ENCODE measurements around the gene RAPGEF1. TPM values are rescaled to one million over a fixed set of nuclear protein-coding genes. Genes with fewer than 3 reads are reported as not detected.
"Not testable (repeated sequence)": the region's sequence is repeated elsewhere in the genome, so short reads cannot be mapped to it uniquely, and the experiment has no call there.

Gene RAPGEF1
- total RNA-seq, 1 experiment from 2014 or later = 82.0 TPM

- Histone ChIP-seq H3K9me3 (replicated peaks) (no peaks in the 10 kb centered on the region), H3K27ac (no peak overlapping the region), H3K4me3 (no peak overlapping the region), H3K4me1 (peaks cover 6% of the 10 kb centered on the region; the same call in 1 of the 2 replicates), H3K36me3 (peaks cover 4% of the 10 kb centered on the region; the same call in 1 of the 2 replicates), H3K27me3 (no peaks in the 10 kb centered on the region)
- DNase-seq = no peak
Measured at GRCh38 chr9:131712151-131712716, 27.6 kb downstream of the RAPGEF1 start.

DNA sequence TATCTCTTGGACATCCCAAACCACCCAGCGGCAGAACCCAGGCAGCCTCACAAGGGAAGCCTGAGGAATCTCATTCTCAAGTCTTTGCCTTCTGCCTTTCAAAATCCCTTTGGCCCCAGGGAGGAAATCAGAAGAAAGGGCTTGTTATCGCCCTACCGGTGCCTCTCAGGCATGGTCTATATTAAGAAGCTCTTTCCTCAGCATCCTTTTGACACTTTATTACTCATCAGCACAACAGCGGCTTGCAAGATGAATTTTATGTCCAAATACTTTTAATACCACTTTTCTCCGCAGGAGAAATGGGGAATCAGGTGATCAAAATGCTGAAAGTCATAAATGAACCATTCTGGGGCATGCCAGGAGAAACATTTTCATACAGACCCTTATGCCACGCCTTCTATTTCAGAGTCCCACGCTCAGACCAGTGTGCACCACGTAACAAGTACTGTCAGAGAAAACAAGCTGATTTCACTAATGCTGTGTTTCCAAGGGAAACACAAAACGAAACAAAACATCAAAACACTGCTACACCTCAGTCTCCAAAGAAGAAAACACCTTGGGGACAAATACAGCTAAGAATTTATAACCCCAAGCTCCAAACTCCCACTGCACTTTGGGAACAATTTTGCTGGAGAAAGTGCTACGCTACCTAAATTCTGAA lies 30.0 kb downstream of the RAPGEF1 start:
- Histone ChIP-seq H3K9me3 (replicated peaks) (no peaks in the 10 kb centered on the region), H3K36me3 (peaks cover 2% of the 10 kb centered on the region; the same call in 1 of the 2 replicates), H3K27ac (no peak overlapping the region), H3K27me3 (no peaks in the 10 kb centered on the region), H3K4me1 (peaks cover 19% of the 10 kb centered on the region), H3K4me3 (no peak overlapping the region)
- DNase-seq = no peak

- DNase-seq; H3K27me3 ChIP-seq; H3K27ac ChIP-seq; H3K36me3 ChIP-seq; H3K9me3 ChIP-seq (replicated peaks); H3K4me3 ChIP-seq: not testable (repeated sequence)
- peaks cover 26% of the 10 kb centered on the region for H3K4me1 ChIP-seq
Measured at GRCh38 chr9:131709010-131709770, 30.7 kb downstream of the RAPGEF1 start.

GRCh38 chr9:131708226-131709002 lies 31.5 kb downstream of the RAPGEF1 start:
- H3K4me1 ChIP-seq = peaks cover 34% of the 10 kb centered on the region
- DNase-seq = no peak
- no peaks in the 10 kb centered on the region for H3K36me3 ChIP-seq
- H3K9me3 ChIP-seq (replicated peaks) = no peaks in the 10 kb centered on the region
- H3K4me3 ChIP-seq = no peak overlapping the region
- H3K27me3 ChIP-seq = no peaks in the 10 kb centered on the region
- H3K27ac ChIP-seq = no peak overlapping the region

GRCh38 chr9:131707733-131708157 lies 32.1 kb downstream of the RAPGEF1 start:
- no peak for DNase-seq
- Histone ChIP-seq H3K27ac (no peak overlapping the region), H3K4me1 (peaks cover 35% of the 10 kb centered on the region), H3K4me3 (no peak overlapping the region), H3K36me3 (no peaks in the 10 kb centered on the region), H3K9me3 (replicated peaks) (no peaks in the 10 kb centered on the region), H3K27me3 (no peaks in the 10 kb centered on the region)

- Histone ChIP-seq H3K27ac (no peak overlapping the region), H3K27me3 (no peaks in the 10 kb centered on the region), H3K9me3 (replicated peaks) (no peaks in the 10 kb centered on the region), H3K4me3 (no peak overlapping the region), H3K36me3 (no peaks in the 10 kb centered on the region), H3K4me1 (peaks cover 42% of the 10 kb centered on the region)
- DNase-seq = no peak
Measured at GRCh38 chr9:131707050-131707449, 32.8 kb downstream of the RAPGEF1 start.

DNA sequence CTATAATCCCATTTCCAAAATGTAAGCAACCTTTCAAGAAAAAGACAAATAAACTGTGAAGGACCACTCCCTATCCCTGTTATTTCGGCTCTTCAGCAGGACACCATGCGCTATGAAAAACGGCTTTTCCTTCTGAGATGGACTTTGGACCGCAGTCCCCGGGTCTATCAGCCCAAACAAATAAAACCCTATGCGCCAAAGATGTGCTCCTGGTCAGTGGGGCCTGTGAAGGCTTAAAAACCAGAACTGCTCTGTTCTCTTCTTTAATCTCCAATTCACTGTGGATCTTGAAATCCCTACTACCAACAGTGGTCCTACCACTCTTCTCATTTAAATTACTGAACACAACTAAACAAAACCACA lies 33.3 kb downstream of the RAPGEF1 start:
- Histone ChIP-seq H3K27ac (no peak overlapping the region), H3K4me1 (peaks cover 47% of the 10 kb centered on the region), H3K4me3 (no peak overlapping the region), H3K9me3 (replicated peaks) (no peaks in the 10 kb centered on the region), H3K36me3 (no peaks in the 10 kb centered on the region), H3K27me3 (no peaks in the 10 kb centered on the region)
- no peak for DNase-seq

- Histone ChIP-seq H3K4me1 (peaks cover 52% of the 10 kb centered on the region), H3K4me3 (no peak overlapping the region), H3K27me3 (no peaks in the 10 kb centered on the region), H3K9me3 (replicated peaks) (no peaks in the 10 kb centered on the region), H3K36me3 (no peaks in the 10 kb centered on the region), H3K27ac (peak overlapping the region; percentile 62; the same call in 1 of the 2 replicates)
- no peak for DNase-seq
Measured at GRCh38 chr9:131704988-131705387, 34.9 kb downstream of the RAPGEF1 start.

- peak; percentile 90 for DNase-seq
- H3K4me3 ChIP-seq = no peak overlapping the region
Measured at GRCh38 chr9:131704141-131704983, 35.5 kb downstream of the RAPGEF1 start.

DNA sequence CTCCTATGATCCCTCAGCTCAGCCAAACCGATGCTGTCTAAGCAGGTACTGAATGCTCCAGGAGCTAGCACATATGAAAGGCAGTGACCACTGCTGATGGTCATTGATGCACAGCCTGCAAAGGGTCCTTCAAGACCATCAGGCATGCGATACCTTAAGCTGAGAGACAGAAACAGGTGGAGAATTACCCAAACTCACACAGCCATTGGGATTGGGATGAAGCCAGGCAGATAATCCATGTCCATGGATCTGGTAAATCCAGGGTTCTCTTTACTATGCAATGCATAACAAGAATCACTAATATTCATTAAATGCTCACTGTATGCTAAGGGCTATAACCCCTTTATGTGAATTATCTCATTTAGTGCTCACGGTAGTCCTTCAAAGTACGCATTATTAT lies 36.2 kb downstream of the RAPGEF1 start:
- Histone ChIP-seq H3K36me3 (no peaks in the 10 kb centered on the region), H3K4me3 (no peak overlapping the region), H3K27me3 (no peaks in the 10 kb centered on the region), H3K27ac (peak overlapping the region; percentile 62), H3K9me3 (replicated peaks) (no peaks in the 10 kb centered on the region), H3K4me1 (peaks cover 62% of the 10 kb centered on the region)
- DNase-seq = peak; percentile 45 to 84

More at GRCh38 chr9:131704141-131704983, 35.5 kb downstream of the RAPGEF1 start:
- no peaks in the 10 kb centered on the region for H3K9me3 ChIP-seq (replicated peaks)
- H3K4me1 ChIP-seq = peaks cover 56% of the 10 kb centered on the region
- H3K27ac ChIP-seq = peak overlapping the region; percentile 62
- H3K27me3 ChIP-seq = no peaks in the 10 kb centered on the region
- H3K36me3 ChIP-seq = no peaks in the 10 kb centered on the region

DNA sequence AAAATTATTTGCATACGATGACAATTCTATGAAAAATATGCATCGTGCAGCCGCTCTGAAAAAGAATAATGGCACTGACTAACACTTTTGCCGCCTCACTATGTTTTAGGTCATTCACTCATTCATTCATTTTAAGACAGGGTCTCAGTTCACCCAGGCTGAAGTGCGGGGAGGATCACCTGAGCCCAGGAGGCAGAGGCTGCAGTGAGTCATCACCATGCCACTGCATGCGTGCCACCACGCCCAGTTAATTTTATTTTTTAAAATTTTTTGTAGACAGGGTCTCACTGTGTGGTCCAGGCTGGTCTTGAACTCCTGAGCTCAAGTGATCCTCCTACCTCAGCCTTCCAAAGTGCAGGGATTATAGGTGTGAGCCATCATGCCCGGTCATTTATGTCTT lies 37.0 kb downstream of the RAPGEF1 start:
- no peaks in the 10 kb centered on the region for H3K36me3 ChIP-seq
- no peak overlapping the region; the same call in 1 of the 2 replicates for H3K27ac ChIP-seq
- no peak overlapping the region for H3K4me3 ChIP-seq
- DNase-seq = no peak
- no peaks in the 10 kb centered on the region for H3K9me3 ChIP-seq (replicated peaks)
- no peaks in the 10 kb centered on the region for H3K27me3 ChIP-seq
- H3K4me1 ChIP-seq = peaks cover 67% of the 10 kb centered on the region

GRCh38 chr9:131701789-131702337 lies 38.0 kb downstream of the RAPGEF1 start:
- no peaks in the 10 kb centered on the region for H3K36me3 ChIP-seq
- peak overlapping the region; percentile 77 for H3K27ac ChIP-seq
- H3K9me3 ChIP-seq (replicated peaks) = no peaks in the 10 kb centered on the region
- H3K27me3 ChIP-seq = no peaks in the 10 kb centered on the region
- H3K4me3 ChIP-seq = no peak overlapping the region
- H3K4me1 ChIP-seq = peaks cover 74% of the 10 kb centered on the region
- peak; percentile 29 to 66 for DNase-seq

GRCh38 chr9:131701436-131701781 lies 38.5 kb downstream of the RAPGEF1 start:
- Histone ChIP-seq H3K36me3 (no peaks in the 10 kb centered on the region), H3K27me3 (no peaks in the 10 kb centered on the region), H3K4me3 (no peak overlapping the region), H3K27ac (peak overlapping the region; percentile 77), H3K9me3 (replicated peaks) (no peaks in the 10 kb centered on the region), H3K4me1 (peaks cover 78% of the 10 kb centered on the region)
- DNase-seq = no peak
